Spleen (tissue), 11 donors: ENCODE results near the gene ZYX. TPM values are rescaled to one million over a fixed set of nuclear protein-coding genes. Genes with fewer than 3 reads are reported as not detected.

Experiments
- DNase-seq: peaks from one replicate; pipeline ENCODE4 v3.0.0-alpha.2; 2020
- H3K27ac ChIP-seq, 8 donors: fragments of 200-600 bp; sonication (generic) in 7 of 8; 1 replicate in 4 of 8; 2 replicates in 4 of 8; pipeline versions ENCODE4 v1.5.0 to v1.8.0; 2016 to 2021; ENCODE audit warnings: inconsistent platforms in 4 of 8, mild to moderate bottlenecking in 4 of 8, moderate library complexity in 1 of 8
- H3K27me3 ChIP-seq, 7 donors: fragments of 200-600 bp; sonication (generic) in 6 of 7; replicated peaks in 1 of 7; 1 replicate in 4 of 7; 2 replicates in 3 of 7; pipeline versions ENCODE4 v1.5.0 to v1.8.0; 2016 to 2021; ENCODE audit warnings: inconsistent platforms in 3 of 7, mild to moderate bottlenecking in 1 of 7
- H3K36me3 ChIP-seq, 6 donors: fragments of 200-600 bp; sonication (generic) in 5 of 6; 1 replicate in 4 of 6; 2 replicates in 2 of 6; pipeline versions ENCODE4 v1.5.0 to v1.8.0; 2016 to 2021; ENCODE audit warnings: inconsistent platforms in 2 of 6
- H3K4me1 ChIP-seq, 6 donors: fragments of 200-600 bp; sonication (generic) in 5 of 6; 1 replicate in 3 of 6; 2 replicates in 3 of 6; pipeline versions ENCODE4 v1.5.0 to v1.8.0; 2016 to 2021; ENCODE audit warnings: inconsistent platforms in 3 of 6
- H3K4me3 ChIP-seq, 8 donors: fragments of 200-600 bp; sonication (generic) in 7 of 8; 1 replicate in 4 of 8; 2 replicates in 4 of 8; pipeline versions ENCODE4 v1.5.0 to v1.8.0; 2016 to 2021; ENCODE audit warnings: inconsistent platforms in 4 of 8, mild to moderate bottlenecking in 4 of 8, moderate library complexity in 2 of 8
- H3K9me3 ChIP-seq, 8 donors: fragments of 200-600 bp; sonication (generic) in 7 of 8; 1 replicate in 4 of 8; 2 replicates in 4 of 8; pipeline versions ENCODE4 v1.5.0 to v1.8.0; 2016 to 2021; ENCODE audit warnings: inconsistent platforms in 4 of 8
- POLR2A ChIP-seq, 3 donors: fragments of 450-650 bp; IDR thresholded peaks; one replicate each; pipeline ENCODE4 v1.5.1; 2017; ENCODE audit warnings: antibody characterized with exemption in 3 of 3, mild to moderate bottlenecking in 1 of 3
- POLR2AphosphoS5 ChIP-seq, 3 donors: sonication (generic); formaldehyde crosslinking; IDR thresholded peaks; one replicate each; pipeline ENCODE4 v1.5.1; 2017; ENCODE audit warnings: antibody characterized with exemption in 3 of 3
- WGBS, 5 donors: extraction: QIAGEN DNeasy Blood & Tissue Kit in 3 of 5; methylation state at CpG; one replicate each; pipeline versions ENCODE4 v1.1.5 to v1.1.7; 2013 to 2018; 5-methylcytosine and 5-hydroxymethylcytosine counted together
- intact Hi-C: fragments of 100-400 bp; cut with DNase I; formaldehyde crosslinking; loops from one replicate; pipeline ENCODE4 v1.15.0; 2023; ENCODE audit warnings: low total_unique reads
- polyA plus RNA-seq, 3 donors: library from polyadenylated mRNA; stranded (reverse); fragments of 200-250 nt; gene quantifications; one replicate each; pipeline ENCODE4 v1.2.1, GENCODE V29; 2013
- total RNA-seq, 7 donors: library from RNA; depleted of rRNA in 3 of 7; stranded (reverse); fragments of >200 nt in 3 of 7; fragmentation: NEBNext Ultra II Directional in 4 of 7; extraction: Animal tissue kit (Norgen Biotek cat#: 25700) in 4 of 7; gene quantifications; one replicate each; pipeline versions ENCODE4 v1.1.0 to v1.2.1, GENCODE V29; 2016 to 2021
- TF ChIP-seq, protein P1 (sequence below), 11 experiments: fragments of 200-600 bp in 7 of 11; fragments of 450-650 bp in 4 of 11; sonication (generic) in 4 of 11; IDR thresholded peaks in 8 of 11; conservative IDR thresholded peaks in 3 of 11; 1 replicate in 7 of 11; 2 replicates in 4 of 11; pipeline versions ENCODE4 v1.4.0 to v1.8.0; 2016 to 2021; ENCODE audit warnings: antibody characterized with exemption in 11 of 11, inconsistent platforms in 4 of 11, mild to moderate bottlenecking in 1 of 11
- donor health status: healthy with polysubstance abuse.
- donor health status: DM: no; HTN: no; CAD: no; lungs with moderate emphysema.
- donor health status: DM: no; HTN: no; CAD: no.
- donor health status: Bipolar disorder and iron deficiency.
- donor health status: healthy.
- donor health status: DM: no; HTN: no; CAD: no.
- donor health status: DM: yes; HTN: yes; CAD: no.

The ZYX gene
- total and polyA plus RNA-seq, 10 donors = 50.3 to 439 (median 187) TPM

DNA sequence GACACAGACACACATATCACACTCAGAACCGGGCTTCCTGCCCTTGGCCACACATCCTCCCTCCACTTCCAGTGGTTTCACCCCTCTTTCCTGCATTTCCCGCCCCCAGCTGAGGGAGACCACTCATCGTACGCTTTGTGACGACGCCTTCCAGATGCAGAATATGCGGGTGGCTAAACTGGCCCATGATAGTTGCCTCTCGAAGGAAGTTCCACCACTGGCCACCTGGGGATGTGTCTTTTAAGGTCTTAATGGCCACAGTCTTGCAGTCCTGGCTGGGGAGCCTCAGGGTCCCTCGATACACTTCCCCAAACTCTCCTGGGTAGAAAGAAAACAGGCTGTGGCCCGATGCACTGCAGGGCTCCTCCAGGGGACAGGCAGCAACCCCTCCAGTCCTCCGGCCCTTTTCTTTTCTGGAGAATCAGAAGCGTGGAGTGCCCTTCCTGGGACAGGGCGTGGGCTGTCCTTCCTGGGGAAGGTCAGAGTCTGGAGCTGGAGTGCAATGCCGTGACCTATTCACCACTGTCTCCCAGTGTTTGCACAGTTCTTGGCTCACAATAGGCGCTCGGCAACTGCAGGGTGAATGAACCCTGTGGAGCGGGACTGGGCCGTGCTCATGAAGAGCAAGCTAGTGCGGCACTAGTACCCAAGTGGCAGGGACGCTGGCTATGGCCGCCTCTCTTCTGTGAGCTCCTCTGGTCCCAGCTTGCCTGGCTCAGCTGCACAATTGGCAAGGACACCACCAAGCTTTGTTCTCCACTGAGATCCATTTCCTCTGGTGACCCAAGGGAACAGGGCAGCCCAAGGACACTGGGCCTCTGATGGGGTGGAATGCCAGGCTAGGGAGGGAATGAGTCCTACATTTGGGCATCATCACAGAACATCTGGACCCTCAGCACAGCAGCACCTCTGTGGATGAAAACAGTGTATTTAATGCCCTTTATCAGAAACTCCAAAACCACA is 14.3 kb downstream of the ZYX start:
- no peaks in the 10 kb centered on the region for H3K27me3 ChIP-seq
- H3K4me1 ChIP-seq = peaks cover 4 to 59% (median 37%) of the 10 kb centered on the region in 6 donors
- peak overlapping the region in 1 of 8 donors; percentile 3 for H3K4me3 ChIP-seq
- peak overlapping the region in 2 of 8 donors; percentile 17 to 21 for H3K27ac ChIP-seq
- H3K36me3 ChIP-seq = peaks cover 0 to 35% (median 24%) of the 10 kb centered on the region in 6 donors
- H3K9me3 ChIP-seq = no peaks in the 10 kb centered on the region
- DNase-seq = no peak
- TF ChIP-seq, protein P1, sequence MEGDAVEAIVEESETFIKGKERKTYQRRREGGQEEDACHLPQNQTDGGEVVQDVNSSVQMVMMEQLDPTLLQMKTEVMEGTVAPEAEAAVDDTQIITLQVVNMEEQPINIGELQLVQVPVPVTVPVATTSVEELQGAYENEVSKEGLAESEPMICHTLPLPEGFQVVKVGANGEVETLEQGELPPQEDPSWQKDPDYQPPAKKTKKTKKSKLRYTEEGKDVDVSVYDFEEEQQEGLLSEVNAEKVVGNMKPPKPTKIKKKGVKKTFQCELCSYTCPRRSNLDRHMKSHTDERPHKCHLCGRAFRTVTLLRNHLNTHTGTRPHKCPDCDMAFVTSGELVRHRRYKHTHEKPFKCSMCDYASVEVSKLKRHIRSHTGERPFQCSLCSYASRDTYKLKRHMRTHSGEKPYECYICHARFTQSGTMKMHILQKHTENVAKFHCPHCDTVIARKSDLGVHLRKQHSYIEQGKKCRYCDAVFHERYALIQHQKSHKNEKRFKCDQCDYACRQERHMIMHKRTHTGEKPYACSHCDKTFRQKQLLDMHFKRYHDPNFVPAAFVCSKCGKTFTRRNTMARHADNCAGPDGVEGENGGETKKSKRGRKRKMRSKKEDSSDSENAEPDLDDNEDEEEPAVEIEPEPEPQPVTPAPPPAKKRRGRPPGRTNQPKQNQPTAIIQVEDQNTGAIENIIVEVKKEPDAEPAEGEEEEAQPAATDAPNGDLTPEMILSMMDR (IDR thresholded peaks at IDR 0.05 in 8 of 11, conservative IDR thresholded peaks at IDR 0.05 in 3 of 11) = peak in 4 of 11 experiments; percentile 12 to 26 (median 20)
- TF ChIP-seq POLR2AphosphoS5 (IDR thresholded peaks at IDR 0.05) (peak in 2 of 3 donors; percentile 21 to 46), POLR2A (IDR thresholded peaks at IDR 0.05) (no peak)
- WGBS, 5 donors = 31 to 51% (median 37%) methylated on average over 16 to 21 of the region's 21 CpGs
- intact Hi-C loops = no loop called here

DNA sequence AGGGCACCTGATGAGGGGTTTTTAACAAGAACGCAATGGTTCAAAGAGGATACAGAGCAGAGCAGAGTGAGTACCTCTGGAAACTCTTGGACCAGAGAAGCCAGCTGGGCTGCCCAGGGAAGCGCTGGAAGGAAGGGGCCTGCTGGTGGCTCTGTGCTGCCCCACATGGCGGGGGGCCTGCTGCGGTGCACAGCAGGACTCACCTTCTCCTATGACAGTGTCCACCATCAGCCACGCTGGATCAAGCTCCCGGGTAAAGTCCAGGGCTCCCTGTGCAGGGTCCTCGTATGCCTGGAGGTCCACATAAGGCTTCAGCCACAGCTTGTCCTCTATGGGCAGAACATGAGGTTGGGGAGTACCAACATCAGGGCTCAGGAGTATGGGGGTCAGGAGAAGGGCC is 15.0 kb downstream of the ZYX start:
- peaks cover 0 to 28% (median 17%) of the 10 kb centered on the region in 6 donors for H3K36me3 ChIP-seq
- H3K4me3 ChIP-seq = no peak overlapping the region

DNA sequence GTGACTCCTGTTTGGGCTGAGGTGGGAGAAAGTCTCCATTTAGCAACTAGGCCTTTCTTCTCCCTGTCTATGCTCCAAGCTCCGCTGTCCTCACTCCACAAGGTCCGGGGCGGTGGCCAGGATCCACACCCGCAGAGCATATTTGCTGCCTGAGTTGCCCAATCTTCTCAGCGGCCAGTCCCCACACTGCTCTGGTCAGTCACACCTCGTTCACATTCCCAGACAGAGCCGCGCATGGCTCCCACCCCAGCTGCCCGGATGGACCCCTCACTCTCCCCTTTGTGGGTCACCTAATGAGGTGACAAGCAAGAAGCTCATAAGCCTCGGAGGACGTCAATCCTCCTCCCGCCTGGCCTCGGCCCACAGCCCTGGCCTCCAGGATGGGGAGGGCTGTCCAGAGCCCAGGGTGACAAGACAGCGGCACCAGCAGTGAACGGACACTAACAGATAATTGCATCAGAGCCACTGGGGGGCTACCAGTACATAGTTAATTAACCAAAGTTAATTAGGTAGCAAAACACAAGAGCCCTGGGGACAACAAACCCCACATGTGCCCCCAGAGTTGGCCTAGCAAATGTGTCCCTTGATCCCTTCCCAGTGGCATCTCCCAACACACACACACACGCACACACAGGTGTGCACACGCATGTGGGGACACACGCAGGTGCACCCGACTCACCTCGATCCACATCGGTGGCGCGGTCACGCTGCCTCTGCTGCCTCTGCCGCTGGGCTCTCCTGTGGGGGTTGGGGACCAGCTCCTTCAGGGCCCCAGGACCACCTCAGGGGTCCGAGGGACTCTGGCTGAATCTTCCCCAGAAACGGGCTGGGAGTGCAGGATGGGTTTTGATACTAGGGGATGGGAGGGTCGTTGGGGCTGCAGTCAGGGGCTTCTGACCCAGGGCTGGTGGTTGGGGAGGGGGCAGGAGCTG is 15.7 kb downstream of the ZYX start:
- no peak for DNase-seq
- peaks cover under 1 to 45% (median 24%) of the 10 kb centered on the region in 6 donors for H3K4me1 ChIP-seq
- no peak overlapping the region for H3K27ac ChIP-seq

More for the DNA sequence above, 15.0 kb downstream of the ZYX start:
- no peak for DNase-seq
- peaks cover 4 to 52% (median 31%) of the 10 kb centered on the region in 6 donors for H3K4me1 ChIP-seq
- intact Hi-C loops = no loop called here
- peak overlapping the region in 1 of 8 donors; percentile 21 for H3K27ac ChIP-seq
- no peaks in the 10 kb centered on the region for H3K27me3 ChIP-seq
- 67 to 86% (median 82%) methylated on average over 4 to 7 of the region's 7 CpGs for WGBS, 5 donors
- H3K9me3 ChIP-seq = no peaks in the 10 kb centered on the region
- TF ChIP-seq, protein P1 (IDR thresholded peaks at IDR 0.05 in 8 of 11, conservative IDR thresholded peaks at IDR 0.05 in 3 of 11) = no peak
- no peak for TF ChIP-seq POLR2AphosphoS5 (IDR thresholded peaks at IDR 0.05)
- TF ChIP-seq POLR2A (IDR thresholded peaks at IDR 0.05) = no peak

More for the DNA sequence above, 15.7 kb downstream of the ZYX start:
- H3K27me3 ChIP-seq = no peaks in the 10 kb centered on the region
- no peak overlapping the region for H3K4me3 ChIP-seq
- no peaks in the 10 kb centered on the region for H3K9me3 ChIP-seq
- H3K36me3 ChIP-seq = peaks cover 0 to 21% (median 10%) of the 10 kb centered on the region in 6 donors
- WGBS, 5 donors = 90 to 92% (median 91%) methylated on average over 15 to 28 of the region's 28 CpGs
- TF ChIP-seq, protein P1 (IDR thresholded peaks at IDR 0.05 in 8 of 11, conservative IDR thresholded peaks at IDR 0.05 in 3 of 11) = no peak
- TF ChIP-seq POLR2AphosphoS5 (IDR thresholded peaks at IDR 0.05) = peak in 1 of 3 donors; percentile 53
- intact Hi-C loops = no loop called here
